ENCODE measurements around the gene SLC35G3.

SLC35G3 gene

GRCh38 chr17:35222452-35222851, 28.3 kb upstream of the SLC35G3 start:
- no peak overlapping the region for H3K4me3 ChIP-seq (ENCODE audit: low read depth, low read length)

GRCh38 chr17:35218915-35219314, 24.7 kb upstream of the SLC35G3 start:
- TF ChIP-seq CTCF (IDR thresholded peaks at IDR 0.05; ENCODE audit: borderline replicate concordance, insufficient read depth, low read depth, low read length) = no peak
- H3K4me3 ChIP-seq (ENCODE audit: low read depth, low read length) = no peak overlapping the region

More at GRCh38 chr17:35222452-35222851, 28.3 kb upstream of the SLC35G3 start:
- TF ChIP-seq CTCF (IDR thresholded peaks at IDR 0.05; ENCODE audit: borderline replicate concordance, insufficient read depth, low read depth, low read length) = no peak

GRCh38 chr17:35217107-35217506, 22.9 kb upstream of the SLC35G3 start:
- TF ChIP-seq CTCF (IDR thresholded peaks at IDR 0.05; ENCODE audit: borderline replicate concordance, insufficient read depth, low read depth, low read length) = no peak
- H3K4me3 ChIP-seq (ENCODE audit: low read depth, low read length) = no peak overlapping the region

GRCh38 chr17:35214631-35215273, 20.6 kb upstream of the SLC35G3 start:
- TF ChIP-seq CTCF (IDR thresholded peaks at IDR 0.05; ENCODE audit: borderline replicate concordance, insufficient read depth, low read depth, low read length) = no peak
- no peak overlapping the region for H3K4me3 ChIP-seq (ENCODE audit: low read depth, low read length)

GRCh38 chr17:35214192-35214591, 20.0 kb upstream of the SLC35G3 start:
- TF ChIP-seq CTCF (IDR thresholded peaks at IDR 0.05; ENCODE audit: borderline replicate concordance, insufficient read depth, low read depth, low read length) = no peak
- no peak overlapping the region for H3K4me3 ChIP-seq (ENCODE audit: low read depth, low read length)

GRCh38 chr17:35213412-35213940, 19.3 kb upstream of the SLC35G3 start:
- no peak overlapping the region for H3K4me3 ChIP-seq (ENCODE audit: low read depth, low read length)
- no peak for TF ChIP-seq CTCF (IDR thresholded peaks at IDR 0.05; ENCODE audit: borderline replicate concordance, insufficient read depth, low read depth, low read length)

GRCh38 chr17:35212668-35213067, 18.5 kb upstream of the SLC35G3 start:
- H3K4me3 ChIP-seq (ENCODE audit: low read depth, low read length) = no peak overlapping the region
- TF ChIP-seq CTCF (IDR thresholded peaks at IDR 0.05; ENCODE audit: borderline replicate concordance, insufficient read depth, low read depth, low read length) = no peak

Measured in GM12875 (cell line).